ENCODE data around the gene CTNNAL1.
"Not testable (repeated sequence)": the region's sequence is repeated elsewhere in the genome, so short reads cannot be mapped to it uniquely, and the experiment has no call there.

The CTNNAL1 gene

DNA sequence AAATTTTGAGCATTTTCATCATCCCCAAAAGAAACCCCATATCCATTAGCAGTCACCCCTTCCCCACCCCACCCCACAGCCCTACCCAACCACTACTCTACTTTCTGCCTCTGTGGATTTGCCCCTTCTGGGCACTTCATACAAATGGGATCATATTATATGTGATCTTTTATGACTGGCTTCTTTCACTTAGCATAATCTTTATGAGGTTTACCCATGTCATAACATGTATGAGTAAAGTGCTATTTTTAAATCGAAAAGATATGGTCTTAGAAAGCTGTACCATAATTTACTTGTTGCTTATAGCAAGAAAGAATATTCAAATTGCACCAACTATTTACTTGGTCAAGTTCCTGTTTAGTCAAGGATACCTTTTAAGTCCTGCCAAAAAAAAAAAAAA, 92.1 kb downstream of the CTNNAL1 start:
- Histone ChIP-seq H3K36me3 (replicated peaks; ENCODE audit: low read depth, low read length) (peaks cover 35% of the 10 kb centered on the region), H3K4me3 (ENCODE audit: low read length) (no peak overlapping the region), H3K79me2 (ENCODE audit: low read length) (no peaks in the 10 kb centered on the region), H3K9ac (ENCODE audit: low read length) (no peak overlapping the region), H3K4me2 (ENCODE audit: low read length) (no peak overlapping the region), H3K27me3 (ENCODE audit: low read depth, low read length) (no peaks in the 10 kb centered on the region), H3K27ac (ENCODE audit: low read length) (no peak overlapping the region), H3K4me1 (ENCODE audit: low read length) (no peaks in the 10 kb centered on the region), H2AFZ (ENCODE audit: low read depth, low read length) (no peak overlapping the region), H4K20me1 (ENCODE audit: insufficient read depth, low read length) (no peaks in the 10 kb centered on the region), H3K9me3 (ENCODE audit: insufficient read depth, low read length) (no peaks in the 10 kb centered on the region)
- TF ChIP-seq EZH2phosphoT487 (IDR thresholded peaks at IDR 0.05; ENCODE audit: low read depth), result no peak

- H3K4me3 ChIP-seq (ENCODE audit: low read length), result not testable (repeated sequence)
Observed at GRCh38 chr9:108920401-108920800, 92.9 kb downstream of the CTNNAL1 start.

GRCh38 chr9:108919517-108919916, 93.8 kb downstream of the CTNNAL1 start:
- Histone ChIP-seq H3K9ac (ENCODE audit: low read length) (no peak overlapping the region), H3K4me3 (ENCODE audit: low read length) (no peak overlapping the region), H3K4me1 (ENCODE audit: low read length) (no peaks in the 10 kb centered on the region), H3K27me3 (ENCODE audit: low read depth, low read length) (no peaks in the 10 kb centered on the region), H3K9me3 (ENCODE audit: insufficient read depth, low read length) (no peaks in the 10 kb centered on the region), H4K20me1 (ENCODE audit: insufficient read depth, low read length) (no peaks in the 10 kb centered on the region), H3K27ac (ENCODE audit: low read length) (no peak overlapping the region), H3K4me2 (ENCODE audit: low read length) (no peak overlapping the region), H3K36me3 (replicated peaks; ENCODE audit: low read depth, low read length) (peaks cover 31% of the 10 kb centered on the region), H2AFZ (ENCODE audit: low read depth, low read length) (no peak overlapping the region), H3K79me2 (ENCODE audit: low read length) (no peaks in the 10 kb centered on the region)
- TF ChIP-seq, protein P1, sequence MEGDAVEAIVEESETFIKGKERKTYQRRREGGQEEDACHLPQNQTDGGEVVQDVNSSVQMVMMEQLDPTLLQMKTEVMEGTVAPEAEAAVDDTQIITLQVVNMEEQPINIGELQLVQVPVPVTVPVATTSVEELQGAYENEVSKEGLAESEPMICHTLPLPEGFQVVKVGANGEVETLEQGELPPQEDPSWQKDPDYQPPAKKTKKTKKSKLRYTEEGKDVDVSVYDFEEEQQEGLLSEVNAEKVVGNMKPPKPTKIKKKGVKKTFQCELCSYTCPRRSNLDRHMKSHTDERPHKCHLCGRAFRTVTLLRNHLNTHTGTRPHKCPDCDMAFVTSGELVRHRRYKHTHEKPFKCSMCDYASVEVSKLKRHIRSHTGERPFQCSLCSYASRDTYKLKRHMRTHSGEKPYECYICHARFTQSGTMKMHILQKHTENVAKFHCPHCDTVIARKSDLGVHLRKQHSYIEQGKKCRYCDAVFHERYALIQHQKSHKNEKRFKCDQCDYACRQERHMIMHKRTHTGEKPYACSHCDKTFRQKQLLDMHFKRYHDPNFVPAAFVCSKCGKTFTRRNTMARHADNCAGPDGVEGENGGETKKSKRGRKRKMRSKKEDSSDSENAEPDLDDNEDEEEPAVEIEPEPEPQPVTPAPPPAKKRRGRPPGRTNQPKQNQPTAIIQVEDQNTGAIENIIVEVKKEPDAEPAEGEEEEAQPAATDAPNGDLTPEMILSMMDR (IDR thresholded peaks at IDR 0.05; ENCODE audit: low read depth, low read length), result no peak
- TF ChIP-seq EZH2phosphoT487 (IDR thresholded peaks at IDR 0.05; ENCODE audit: low read depth), result no peak

More at GRCh38 chr9:108920401-108920800, 92.9 kb downstream of the CTNNAL1 start:
- H3K27me3 ChIP-seq (ENCODE audit: low read depth, low read length); H3K27ac ChIP-seq (ENCODE audit: low read length); H3K79me2 ChIP-seq (ENCODE audit: low read length); H3K9me3 ChIP-seq (ENCODE audit: insufficient read depth, low read length); H2AFZ ChIP-seq (ENCODE audit: low read depth, low read length); H3K4me1 ChIP-seq (ENCODE audit: low read length); H3K4me2 ChIP-seq (ENCODE audit: low read length); H3K9ac ChIP-seq (ENCODE audit: low read length); H4K20me1 ChIP-seq (ENCODE audit: insufficient read depth, low read length): not testable (repeated sequence)
- peaks cover 31% of the 10 kb centered on the region for H3K36me3 ChIP-seq (replicated peaks; ENCODE audit: low read depth, low read length)

GRCh38 chr9:108913391-108913790, 99.9 kb downstream of the CTNNAL1 start:
- H3K9me3 ChIP-seq (ENCODE audit: insufficient read depth, low read length), result no peaks in the 10 kb centered on the region
- no peaks in the 10 kb centered on the region for H3K27me3 ChIP-seq (ENCODE audit: low read depth, low read length)
- no peak overlapping the region for H3K4me3 ChIP-seq (ENCODE audit: low read length)
- H2AFZ ChIP-seq (ENCODE audit: low read depth, low read length), result no peak overlapping the region
- TF ChIP-seq EZH2phosphoT487 (IDR thresholded peaks at IDR 0.05; ENCODE audit: low read depth), result no peak
- TF ChIP-seq, protein P1 (IDR thresholded peaks at IDR 0.05; ENCODE audit: low read depth, low read length), result no peak
- no peak overlapping the region for H3K27ac ChIP-seq (ENCODE audit: low read length)
- no peaks in the 10 kb centered on the region for H3K4me1 ChIP-seq (ENCODE audit: low read length)
- peaks cover 31% of the 10 kb centered on the region for H3K36me3 ChIP-seq (replicated peaks; ENCODE audit: low read depth, low read length)
- H3K4me2 ChIP-seq (ENCODE audit: low read length), result no peak overlapping the region
- no peaks in the 10 kb centered on the region for H4K20me1 ChIP-seq (ENCODE audit: insufficient read depth, low read length)
- H3K9ac ChIP-seq (ENCODE audit: low read length), result no peak overlapping the region
- no peaks in the 10 kb centered on the region for H3K79me2 ChIP-seq (ENCODE audit: low read length)

DNA sequence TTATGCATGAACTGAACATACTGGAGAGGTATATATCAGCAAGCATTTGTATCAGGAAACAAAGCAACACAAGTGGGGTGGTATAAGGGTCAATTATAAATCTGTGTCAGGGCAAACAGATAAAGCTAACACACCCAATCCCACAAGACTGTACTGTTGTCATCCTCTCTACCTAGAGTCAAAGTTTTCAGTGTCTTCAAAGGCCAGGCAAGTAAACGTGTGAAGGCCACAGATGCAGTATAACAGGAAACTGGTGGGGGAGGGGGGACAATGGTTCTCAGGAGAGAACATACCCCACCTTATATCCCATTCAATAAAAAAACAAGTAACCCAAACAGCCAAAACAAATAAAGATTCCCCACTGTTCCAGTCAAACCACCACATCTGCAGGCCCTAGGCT, 101.5 kb downstream of the CTNNAL1 start:
- Histone ChIP-seq H3K27me3 (ENCODE audit: low read depth, low read length) (no peaks in the 10 kb centered on the region), H3K4me3 (ENCODE audit: low read length) (no peak overlapping the region), H4K20me1 (ENCODE audit: insufficient read depth, low read length) (no peaks in the 10 kb centered on the region), H3K4me1 (ENCODE audit: low read length) (no peaks in the 10 kb centered on the region), H3K79me2 (ENCODE audit: low read length) (no peaks in the 10 kb centered on the region), H3K9me3 (ENCODE audit: insufficient read depth, low read length) (no peaks in the 10 kb centered on the region), H3K4me2 (ENCODE audit: low read length) (no peak overlapping the region), H2AFZ (ENCODE audit: low read depth, low read length) (no peak overlapping the region), H3K27ac (ENCODE audit: low read length) (no peak overlapping the region), H3K9ac (ENCODE audit: low read length) (no peak overlapping the region), H3K36me3 (replicated peaks; ENCODE audit: low read depth, low read length) (peaks cover 32% of the 10 kb centered on the region)
- TF ChIP-seq, protein P1 (IDR thresholded peaks at IDR 0.05; ENCODE audit: low read depth, low read length), result no peak
- no peak for TF ChIP-seq EZH2phosphoT487 (IDR thresholded peaks at IDR 0.05; ENCODE audit: low read depth)
